Left hindlimb (tissue), 1 donor: ENCODE results near the gene SF1.

Experiments used
- DNase-seq: peaks from one replicate; pipeline ENCODE4 v3.0.0-alpha.2; 2018

The SF1 gene

DNA sequence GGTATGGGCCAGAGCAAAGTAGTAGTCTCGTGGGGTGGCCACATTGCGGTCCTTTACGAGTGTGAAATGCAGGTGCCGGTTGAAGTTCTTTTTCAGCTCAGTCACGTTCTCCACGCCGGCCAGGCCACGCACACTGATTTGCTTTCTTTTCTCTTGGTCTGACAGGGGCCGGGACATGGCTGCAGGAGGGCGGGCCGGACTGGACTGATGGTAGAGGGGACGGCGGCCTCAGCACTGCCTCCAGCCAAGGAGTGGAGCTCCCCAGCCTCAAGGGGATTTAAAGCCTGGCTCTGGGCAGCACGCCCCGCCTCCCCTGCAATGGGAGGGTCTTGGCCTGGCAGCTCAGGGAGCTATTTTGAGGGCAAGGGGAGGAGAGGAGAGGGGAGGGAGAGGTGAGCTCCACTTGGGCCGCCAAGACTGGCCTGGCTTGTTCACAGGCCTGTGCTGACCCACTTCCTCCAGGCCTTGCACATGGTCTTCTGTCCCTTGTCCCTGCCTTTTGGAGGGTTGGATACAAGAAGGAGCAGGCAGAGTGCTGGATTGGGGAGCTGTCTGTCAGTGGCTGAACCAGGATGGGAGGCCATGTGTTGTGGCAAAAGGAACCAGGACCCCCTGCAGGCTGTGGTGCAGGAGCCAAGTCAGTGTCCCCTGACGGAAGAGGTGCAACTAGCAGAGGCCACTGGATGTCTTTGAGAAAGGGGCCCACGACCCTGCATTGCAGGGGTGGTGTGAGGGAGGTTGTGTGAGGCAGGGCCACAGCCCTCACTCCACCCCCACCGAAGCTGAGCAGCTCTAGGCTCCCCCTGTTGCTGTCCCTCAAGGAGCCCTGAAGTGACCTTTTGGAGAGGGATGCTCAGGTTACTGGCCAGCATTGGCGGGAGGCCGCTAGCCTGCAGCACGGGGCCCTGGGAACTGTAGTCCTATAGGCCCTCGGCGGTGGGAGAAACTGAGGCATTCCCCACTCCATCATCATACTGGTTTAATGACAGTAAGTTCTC lies 18.3 kb downstream of the SF1 start, which contains the start of gene PYGM:
Gene PYGM, minus strand, starts transcription at position 253 of the 998 bp plus-strand sequence. Its CDS starts 76 bp downstream, at position 177.
- DNase-seq: peak; percentile 90

DNA sequence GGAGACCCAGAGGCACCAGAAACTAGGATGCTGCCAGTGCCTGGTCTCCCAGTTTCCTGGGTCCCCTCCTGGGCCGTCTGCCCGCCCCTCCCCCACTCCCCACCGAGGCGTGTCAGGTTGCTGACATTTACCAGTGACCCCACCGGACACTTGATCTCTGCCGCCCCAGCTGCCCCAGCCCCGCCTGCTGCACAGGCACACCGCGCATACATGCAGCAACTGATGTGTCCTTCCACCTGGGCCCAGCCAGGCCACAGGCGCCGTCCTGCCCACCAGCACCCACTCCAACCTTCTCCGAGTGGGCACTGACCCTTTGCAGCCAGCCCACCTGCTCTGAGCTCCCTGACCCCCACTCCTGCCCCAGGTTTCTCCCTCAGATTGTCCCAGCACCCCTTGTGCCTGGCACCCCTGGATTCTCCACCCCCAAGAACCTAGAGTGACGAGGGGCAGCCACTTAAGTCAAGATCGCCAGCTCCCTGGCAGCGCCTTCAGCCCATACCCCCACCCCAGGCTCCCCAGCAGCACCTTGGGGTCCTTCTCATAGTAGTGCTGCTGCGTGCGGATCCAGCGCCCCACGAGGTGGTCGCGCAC lies 19.1 kb downstream of the SF1 start:
- no peak for DNase-seq

DNA sequence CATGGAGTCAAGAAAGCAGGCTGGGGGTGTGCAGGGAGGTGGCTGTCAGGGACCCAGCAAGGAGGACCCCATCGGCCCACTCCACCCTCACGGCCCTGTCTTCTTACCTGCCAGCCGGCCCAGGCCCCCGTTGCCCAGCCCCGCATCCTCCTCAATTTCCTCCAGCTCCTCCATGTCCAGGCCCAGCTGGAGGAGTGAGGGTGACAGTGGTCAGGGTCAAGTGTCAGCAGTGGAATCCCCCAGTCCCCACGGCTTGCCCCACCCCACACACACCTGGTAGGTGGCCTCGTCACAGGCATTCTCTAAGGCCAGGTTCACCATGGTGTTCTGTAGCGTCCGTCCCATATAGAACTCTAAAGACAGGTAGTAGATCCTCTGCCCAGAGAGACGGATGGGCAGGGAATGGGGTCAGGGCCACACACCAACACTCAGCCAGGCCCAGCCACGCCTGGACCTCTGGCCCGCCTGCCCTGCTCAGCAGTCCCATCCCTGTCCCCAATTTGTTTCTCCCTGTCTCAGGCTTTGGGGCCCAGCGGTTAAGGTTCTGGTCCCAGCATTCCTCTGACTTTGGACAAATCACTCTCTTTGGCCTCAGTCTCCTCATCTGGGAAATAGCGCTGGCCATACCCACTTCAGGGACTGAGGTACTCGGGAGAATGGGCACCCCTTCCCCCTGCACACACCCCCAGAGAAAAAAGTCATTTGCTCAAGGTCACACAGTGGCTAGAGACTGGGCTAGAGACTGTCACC lies 19.8 kb downstream of the SF1 start:
- no peak for DNase-seq

- DNase-seq: no peak
These were observed 20.6 kb downstream of the SF1 start for GRCh38 chr11:64757549-64758329.

DNA sequence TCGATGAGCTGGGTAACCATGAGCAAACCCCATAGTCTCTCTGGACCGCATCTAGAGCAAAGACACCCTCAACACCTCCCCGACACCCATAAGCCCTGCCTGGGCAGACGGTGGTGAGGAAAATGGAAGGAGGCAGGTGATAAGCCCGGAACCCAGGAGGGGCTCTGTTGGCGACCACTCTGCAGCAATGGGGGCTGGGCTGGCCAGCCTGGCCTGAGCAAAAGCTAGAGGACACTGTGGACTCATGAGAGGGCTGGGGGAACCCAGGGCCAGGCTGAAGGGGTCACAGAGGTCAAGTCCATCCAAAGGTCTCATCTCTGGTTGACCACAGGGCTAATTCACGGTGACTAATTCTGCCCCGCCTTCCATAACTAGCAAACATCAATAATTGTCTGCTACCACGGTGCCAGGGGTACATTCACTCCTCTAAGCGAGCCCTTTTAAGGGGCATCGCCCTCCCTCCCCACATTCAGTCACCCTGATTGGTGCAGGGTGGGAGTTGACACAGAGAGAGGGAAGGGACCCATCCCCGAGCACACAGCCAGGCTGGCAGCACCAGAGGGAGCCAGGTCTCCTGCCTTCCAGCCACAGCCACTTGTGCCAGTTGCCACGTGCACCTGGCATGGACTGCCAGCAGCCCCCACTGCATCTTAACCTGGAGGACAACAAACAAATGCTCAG lies 22.5 kb downstream of the SF1 start:
- no peak for DNase-seq

GRCh38 chr11:64754919-64755662 lies 23.3 kb downstream of the SF1 start:
- DNase-seq: no peak

DNA sequence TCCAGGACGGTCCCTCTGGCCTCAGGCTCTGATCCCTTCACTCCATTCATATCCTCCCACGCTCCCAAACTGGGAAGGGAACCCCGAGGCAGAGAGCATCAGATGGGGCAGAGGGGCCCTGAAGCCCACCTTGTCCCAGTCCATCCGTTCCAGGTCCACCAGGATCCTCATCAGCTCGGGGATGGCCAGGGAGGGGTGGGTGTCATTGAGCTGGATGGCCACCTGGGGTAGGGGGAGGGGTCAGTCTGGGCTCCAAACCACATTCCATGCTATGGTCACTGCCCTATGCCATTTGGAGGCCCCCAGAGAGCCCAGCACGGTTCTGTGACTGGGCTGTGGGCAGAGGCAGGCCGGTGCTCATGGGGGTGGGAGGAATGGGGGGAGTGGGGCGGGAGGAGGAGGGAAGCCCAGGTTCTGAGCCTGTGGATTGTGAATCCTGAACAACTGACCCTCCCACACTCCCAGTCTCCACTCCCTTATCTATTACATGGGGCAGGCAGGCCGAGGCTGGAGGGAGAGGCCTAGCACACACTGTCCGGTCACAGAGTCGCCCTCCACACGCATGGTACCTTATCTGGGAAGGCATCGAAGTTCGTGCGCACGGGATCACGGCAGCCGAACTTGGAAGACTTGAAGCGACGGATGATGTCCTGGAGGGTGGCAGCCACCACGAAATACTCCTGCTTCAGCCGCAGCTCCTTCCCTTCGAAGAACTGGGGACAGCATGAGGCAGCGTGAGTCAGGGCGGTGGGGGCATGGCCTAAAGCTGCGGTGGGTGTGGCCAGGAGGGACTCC lies 24.0 kb downstream of the SF1 start:
- DNase-seq: no peak

DNA sequence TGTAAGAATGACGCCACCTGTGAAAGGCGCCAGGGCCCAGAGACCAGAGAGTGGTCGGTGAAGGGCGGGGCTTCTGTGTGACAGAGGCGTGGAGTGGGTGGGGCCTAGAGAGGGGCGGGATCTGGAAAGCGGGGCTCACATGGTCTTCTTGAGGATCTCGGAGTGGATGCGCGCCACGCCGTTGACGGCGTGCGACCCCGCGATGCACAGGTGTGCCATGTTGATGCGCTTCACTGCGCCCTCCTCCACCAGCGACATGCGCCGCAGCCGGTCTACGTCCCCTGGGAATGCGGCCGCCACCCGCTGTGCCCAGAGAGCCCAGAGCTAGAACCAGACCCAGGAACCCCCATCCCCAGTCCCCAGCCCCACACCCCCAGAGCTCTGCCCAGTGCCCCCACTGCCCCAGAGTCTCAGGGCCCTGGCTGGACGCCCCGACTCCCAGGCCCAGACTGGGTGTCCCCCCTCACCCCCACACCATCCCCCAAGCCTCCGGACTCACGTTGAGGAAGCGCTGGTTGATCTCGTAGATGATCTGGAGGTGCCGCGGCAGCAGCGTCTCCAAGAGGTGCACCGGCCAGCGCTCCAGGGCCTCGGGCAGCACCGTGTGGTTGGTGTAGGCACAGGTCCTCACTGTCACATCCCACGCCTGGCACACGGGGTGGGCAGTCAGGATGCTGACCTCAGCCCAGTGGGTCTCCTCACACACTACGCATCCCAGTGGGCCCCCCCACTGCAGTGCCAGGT lies 24.8 kb downstream of the SF1 start:
- DNase-seq: no peak

- DNase-seq: no peak
These were observed 25.3 kb downstream of the SF1 start for GRCh38 chr11:64753019-64753379.

GRCh38 chr11:64752175-64752970 lies 26.0 kb downstream of the SF1 start:
- DNase-seq: no peak

DNA sequence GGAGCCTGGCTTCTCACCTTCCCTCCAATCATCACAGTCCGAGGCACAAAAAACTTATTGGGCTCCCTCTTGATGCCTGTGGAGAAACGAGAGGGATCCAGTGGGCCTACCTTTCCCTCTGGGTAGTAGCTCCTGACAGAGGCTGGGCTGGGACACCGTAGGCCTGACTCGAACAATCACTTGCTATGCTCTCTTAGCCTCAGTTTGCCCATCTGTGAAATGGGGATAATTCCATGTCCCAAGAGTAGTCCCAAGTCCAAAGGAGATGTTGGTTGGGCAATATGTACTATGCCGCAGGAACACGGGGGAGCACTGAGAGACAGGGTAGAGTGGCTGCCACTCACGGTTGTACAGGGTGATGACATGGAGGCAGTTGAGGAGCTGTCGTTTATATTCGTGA lies 26.8 kb downstream of the SF1 start:
- DNase-seq: no peak

DNA sequence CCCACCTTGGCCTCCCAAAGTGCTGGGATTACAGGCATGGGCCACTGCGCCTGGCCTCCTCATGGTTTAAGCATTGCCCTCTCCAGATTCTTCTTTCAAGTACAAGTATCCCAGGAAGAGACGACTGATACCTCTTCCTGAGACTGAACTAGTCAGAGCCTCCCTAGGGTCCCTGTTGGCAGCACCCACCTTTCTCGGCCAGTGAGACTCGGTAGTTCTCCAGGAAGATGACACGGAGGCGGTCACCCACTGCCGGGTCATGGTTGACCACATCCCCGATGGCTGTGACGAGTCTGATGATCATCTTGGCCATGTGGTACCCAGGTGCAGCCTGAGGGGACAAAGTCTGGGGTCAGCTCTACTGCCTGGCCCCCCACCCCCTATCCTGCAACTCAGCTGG lies 27.2 kb downstream of the SF1 start:
- no peak for DNase-seq

- DNase-seq: no peak
These were observed 27.8 kb downstream of the SF1 start for GRCh38 chr11:64750361-64751054.

- peak; percentile 8 for DNase-seq
These were observed 30.2 kb downstream of the SF1 start for GRCh38 chr11:64747961-64748665.

- no peak for DNase-seq
These were observed 31.9 kb downstream of the SF1 start for GRCh38 chr11:64746486-64746885.

DNA sequence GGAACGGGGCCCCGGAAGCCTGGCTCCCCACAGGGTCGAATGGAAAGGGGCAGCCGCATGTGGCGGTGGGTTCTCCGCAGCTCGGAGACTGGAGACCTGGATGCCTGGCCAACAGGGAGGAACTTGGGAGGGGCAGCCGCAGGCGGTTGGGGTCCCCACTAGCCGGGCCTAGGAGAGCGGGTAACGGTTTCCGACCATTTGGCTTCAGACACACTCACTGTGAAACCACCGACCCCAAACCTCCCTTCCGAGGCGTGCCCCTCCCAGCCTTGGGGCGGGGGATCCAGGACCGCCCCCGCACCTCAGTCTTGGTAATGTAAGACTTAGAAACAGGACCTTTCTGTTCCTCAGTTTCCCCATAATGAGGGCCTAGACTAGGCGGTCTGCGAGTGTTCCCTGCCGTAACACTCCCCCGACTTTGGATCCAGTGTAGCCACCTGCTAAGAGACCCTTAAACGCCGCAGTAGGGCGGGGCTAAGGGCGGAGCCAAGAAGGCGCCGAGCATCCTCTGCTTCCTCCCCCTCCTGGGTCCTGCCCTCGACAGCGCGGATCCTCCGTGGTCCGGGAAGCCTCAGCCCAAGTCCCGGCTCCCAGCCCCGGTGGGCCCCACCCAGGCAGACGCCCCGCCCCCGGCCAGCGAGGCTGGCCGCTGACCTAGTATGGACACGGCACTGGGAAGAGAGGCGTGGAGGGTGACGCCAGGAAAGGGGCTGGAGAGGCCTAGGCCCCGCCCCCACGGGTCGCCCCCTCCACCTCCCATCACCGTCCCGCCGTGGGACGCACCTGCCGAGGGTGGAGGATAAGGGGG lies 32.6 kb downstream of the SF1 start:
- peak; percentile 82 for DNase-seq

DNA sequence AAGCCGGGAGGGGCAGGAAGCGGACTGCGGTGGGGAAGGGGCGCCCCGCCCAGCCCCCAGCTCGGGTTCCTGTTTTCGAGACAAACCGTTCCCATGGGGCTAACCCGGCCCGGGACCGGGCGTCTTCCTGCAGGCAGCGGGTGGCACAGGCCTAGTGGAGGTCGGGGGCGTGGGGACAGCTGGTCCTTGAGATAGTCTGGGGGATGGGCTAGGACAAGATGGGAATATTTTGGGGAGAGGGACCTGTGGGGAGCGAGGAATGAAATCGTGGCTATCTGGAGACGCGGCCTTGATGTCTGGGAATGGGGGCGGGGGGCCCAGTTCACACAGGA lies 33.2 kb downstream of the SF1 start:
- DNase-seq: peak; percentile 73
